Left ventricle myocardium inferior (tissue), 1 donor: ENCODE data around the gene SSH3. TPM values are rescaled to one million over a fixed set of nuclear protein-coding genes. Genes with fewer than 3 reads are reported as not detected.
A peak's percentile ranks its signal among the peaks of the same experiment; 100 is the strongest.

Source experiments
- DNase-seq: peaks from one replicate; pipeline ENCODE4 v3.0.0-alpha.2; 2020
- H3K27ac ChIP-seq: fragments of 200-600 bp; replicated peaks from 2 replicates; pipeline ENCODE4 v1.8.0; 2021
- H3K27me3 ChIP-seq: fragments of 200-600 bp; 2 replicates; pipeline ENCODE4 v1.8.0; 2021; ENCODE audit warnings: low read depth
- H3K36me3 ChIP-seq: fragments of 200-600 bp; 2 replicates; pipeline ENCODE4 v1.8.0; 2021
- H3K4me1 ChIP-seq: fragments of 200-600 bp; 2 replicates; pipeline ENCODE4 v1.8.0; 2021
- H3K4me3 ChIP-seq: fragments of 200-600 bp; 2 replicates; pipeline ENCODE4 v1.8.0; 2021; ENCODE audit warnings: mild to moderate bottlenecking, moderate library complexity
- H3K9me3 ChIP-seq: fragments of 200-600 bp; replicated peaks from 2 replicates; pipeline ENCODE4 v1.8.0; 2021
- CTCF ChIP-seq: fragments of 200-600 bp; IDR thresholded peaks from 2 replicates; pipeline ENCODE4 v1.8.0; 2021; ENCODE audit warnings: antibody characterized with exemption, mild to moderate bottlenecking, borderline replicate concordance
- intact Hi-C: fragments of 100-400 bp; cut with micrococcal nuclease; formaldehyde crosslinking; loops from one replicate; pipeline ENCODE4 v1.11.0; 2022
- total RNA-seq: library from RNA; stranded (reverse); fragmentation: NEBNext Ultra II Directional; extraction: Animal tissue kit (Norgen Biotek cat#: 25700); gene quantifications from one replicate; pipeline ENCODE4 v1.2.1, GENCODE V29; 2021
- donor health status: DM: no; HTN: yes; CAD: no; lungs with severe emphysema.

SSH3 gene
- total RNA-seq, 1 donor from 2014 or later = 14.9 TPM

DNA sequence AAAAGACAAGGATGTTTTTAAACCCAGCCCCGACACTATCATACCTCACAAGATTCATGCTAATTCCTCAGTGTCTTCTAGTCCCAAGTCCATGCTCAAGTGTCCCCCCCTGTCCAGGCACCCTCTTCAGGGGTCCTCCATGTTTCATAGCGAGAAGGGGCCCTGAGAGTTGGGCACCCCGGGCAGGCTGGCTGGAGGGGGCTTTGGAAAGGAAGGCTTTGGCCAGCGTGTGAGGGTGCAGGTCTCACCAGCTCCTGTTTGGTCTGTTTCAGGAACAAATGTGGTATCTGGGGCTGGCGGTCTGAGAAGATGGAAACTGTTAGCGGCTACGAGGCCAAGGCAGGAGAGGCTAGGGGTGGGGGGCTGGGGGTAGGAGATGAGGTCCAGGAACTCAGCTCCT lies 4.5 kb upstream of the SSH3 start:
- intact Hi-C loops = no loop called here
- H3K36me3 ChIP-seq = peaks cover 68% of the 10 kb centered on the region
- H3K9me3 ChIP-seq = peaks cover 10% of the 10 kb centered on the region
- H3K4me3 ChIP-seq = no peak overlapping the region
- H3K27ac ChIP-seq = no peak overlapping the region
- H3K4me1 ChIP-seq = peaks cover 25% of the 10 kb centered on the region
- H3K27me3 ChIP-seq = no peaks in the 10 kb centered on the region
- no peak for DNase-seq
- TF ChIP-seq CTCF = no peak

DNA sequence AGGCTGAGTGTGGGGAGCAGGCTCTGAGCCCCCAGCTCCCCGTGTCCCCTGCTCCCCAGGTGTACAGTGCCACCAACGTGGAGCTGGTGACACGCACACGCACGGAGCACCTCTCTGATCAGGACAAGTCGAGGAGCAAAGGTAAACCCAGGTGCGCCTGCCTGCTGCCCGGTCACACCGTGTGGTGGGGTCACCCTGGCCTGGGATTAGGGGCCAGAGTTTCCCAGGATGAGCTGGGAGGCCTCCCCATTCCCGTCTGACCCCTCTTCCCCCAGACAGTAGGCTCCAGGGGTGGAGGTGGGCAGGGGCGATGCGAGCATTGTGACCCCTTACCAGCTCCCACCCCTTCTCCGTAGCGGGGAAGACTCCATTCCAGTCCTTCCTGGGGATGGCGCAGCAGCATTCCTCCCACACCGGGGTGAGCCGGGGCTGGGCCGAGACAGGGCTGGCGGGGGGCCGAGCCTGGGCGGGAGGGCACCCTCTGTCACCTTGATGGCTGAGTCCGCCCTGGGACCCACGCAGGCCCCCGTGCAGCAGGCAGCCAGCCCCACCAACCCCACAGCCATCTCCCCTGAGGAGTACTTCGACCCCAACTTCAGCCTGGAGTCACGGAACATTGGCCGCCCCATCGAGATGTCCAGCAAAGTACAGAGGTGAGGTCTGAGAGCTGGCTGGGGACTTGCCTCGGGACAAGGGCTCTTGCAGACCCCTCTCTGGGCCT lies 3.7 kb upstream of the SSH3 start:
- intact Hi-C loops = no loop called here

GRCh38 chr11:67300256-67300755 lies 3.0 kb upstream of the SSH3 start:
- H3K27ac ChIP-seq = no peak overlapping the region
- TF ChIP-seq CTCF = no peak
- H3K27me3 ChIP-seq = no peaks in the 10 kb centered on the region
- H3K4me3 ChIP-seq = no peak overlapping the region
- intact Hi-C loops = no loop called here
- H3K4me1 ChIP-seq = peaks cover 37% of the 10 kb centered on the region
- H3K9me3 ChIP-seq = peaks cover 9% of the 10 kb centered on the region
- no peak for DNase-seq
- H3K36me3 ChIP-seq = peaks cover 54% of the 10 kb centered on the region

More for the DNA sequence above, 3.7 kb upstream of the SSH3 start:
- Histone ChIP-seq H3K27me3 (no peaks in the 10 kb centered on the region), H3K27ac (no peak overlapping the region), H3K4me1 (peaks cover 34% of the 10 kb centered on the region), H3K4me3 (no peak overlapping the region), H3K36me3 (peaks cover 61% of the 10 kb centered on the region), H3K9me3 (peaks cover 10% of the 10 kb centered on the region)
- no peak for DNase-seq
- no peak for TF ChIP-seq CTCF

GRCh38 chr11:67300756-67301312 lies 2.5 kb upstream of the SSH3 start:
- peaks cover 49% of the 10 kb centered on the region for H3K36me3 ChIP-seq
- peaks cover 37% of the 10 kb centered on the region for H3K4me1 ChIP-seq
- H3K4me3 ChIP-seq = no peak overlapping the region
- H3K27me3 ChIP-seq = no peaks in the 10 kb centered on the region
- no peak for DNase-seq
- intact Hi-C loops = no loop called here
- no peak overlapping the region for H3K27ac ChIP-seq
- peaks cover 4% of the 10 kb centered on the region for H3K9me3 ChIP-seq
- no peak for TF ChIP-seq CTCF

DNA sequence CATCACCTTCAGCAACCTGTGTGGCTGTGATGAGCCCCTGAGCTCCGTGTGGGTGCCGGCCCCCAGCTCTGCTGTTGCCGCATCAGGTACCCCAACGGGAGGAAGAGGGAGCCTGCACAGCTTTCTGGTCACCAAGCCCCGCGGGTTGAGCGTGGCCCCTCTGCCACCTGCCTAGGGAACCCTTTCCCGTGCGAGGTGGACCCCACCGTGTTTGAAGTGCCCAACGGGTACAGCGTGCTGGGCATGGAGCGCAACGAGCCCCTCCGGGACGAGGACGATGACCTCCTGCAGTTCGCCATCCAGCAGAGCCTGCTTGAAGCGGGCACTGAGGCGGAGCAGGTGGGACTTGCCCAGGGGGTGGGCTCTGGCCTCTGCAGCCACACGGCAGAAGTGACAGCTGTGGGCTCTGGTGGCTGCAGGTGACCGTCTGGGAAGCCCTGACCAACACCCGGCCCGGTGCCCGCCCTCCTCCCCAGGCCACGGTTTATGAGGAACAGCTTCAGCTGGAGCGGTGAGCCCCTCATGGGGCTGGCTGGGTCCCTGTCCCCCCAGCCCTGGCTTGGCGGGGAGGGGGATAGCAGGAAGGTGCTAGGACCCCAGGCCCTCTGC lies 1.9 kb upstream of the SSH3 start:
- no peak for DNase-seq
- H3K9me3 ChIP-seq = no peaks in the 10 kb centered on the region
- no peaks in the 10 kb centered on the region for H3K27me3 ChIP-seq
- intact Hi-C loops = no loop called here
- peaks cover 43% of the 10 kb centered on the region for H3K36me3 ChIP-seq
- H3K4me1 ChIP-seq = peaks cover 37% of the 10 kb centered on the region
- H3K27ac ChIP-seq = peak overlapping the region; percentile 85
- peak overlapping the region; percentile 97 for H3K4me3 ChIP-seq
- no peak for TF ChIP-seq CTCF
